Kidney epithelial cell (primary cell): ENCODE results near the gene RRP8. TPM values are rescaled to one million over a fixed set of nuclear protein-coding genes. Genes with fewer than 3 reads are reported as not detected.

Source experiments
- DNase-seq: peaks from one replicate; pipeline ENCODE4 v3.0.0-alpha.2; 2010; ENCODE audit warnings: low read depth
- H3K27me3 ChIP-seq: 2 replicates; pipeline ENCODE4 v1.6.0; 2011; ENCODE audit warnings: low read length; ENCODE audit not compliant: control insufficient read depth, insufficient read depth
- H3K36me3 ChIP-seq: 2 replicates; pipeline ENCODE4 v1.5.1; 2011; ENCODE audit warnings: low read length; ENCODE audit not compliant: control insufficient read depth, insufficient read depth
- H3K4me3 ChIP-seq: 2 replicates; pipeline ENCODE4 v1.5.1; 2011; ENCODE audit warnings: low read depth, mild to moderate bottlenecking, control low read depth, low read length
- CTCF ChIP-seq: IDR thresholded peaks from 2 replicates; pipeline ENCODE4 v1.5.1; 2011; ENCODE audit warnings: mild to moderate bottlenecking, moderate library complexity, low read length, control low read depth, inconsistent platforms; ENCODE audit not compliant: insufficient read depth, poor library complexity, severe bottlenecking
- total RNA-seq: library from RNA; depleted of rRNA; stranded (reverse); fragments of >200 nt; gene quantifications from 2 replicates; pipeline ENCODE4 v1.2.3, GENCODE V29; 2015

The RRP8 gene
- total RNA-seq, 1 donor from 2014 or later, result 26.4 TPM

GRCh38 chr11:6626971-6627761, 23.8 kb upstream of the RRP8 start:
- H3K36me3 ChIP-seq, result no peaks in the 10 kb centered on the region
- H3K4me3 ChIP-seq, result no peak overlapping the region
- H3K27me3 ChIP-seq, result peaks cover 27% of the 10 kb centered on the region
- TF ChIP-seq CTCF, result no peak
- DNase-seq, result no peak

- TF ChIP-seq CTCF, result no peak
- no peak for DNase-seq
- H3K27me3 ChIP-seq, result peaks cover 24% of the 10 kb centered on the region
- no peak overlapping the region for H3K4me3 ChIP-seq
- H3K36me3 ChIP-seq, result no peaks in the 10 kb centered on the region
Measured at GRCh38 chr11:6625832-6626420, 22.5 kb upstream of the RRP8 start.

GRCh38 chr11:6625156-6625831, 21.9 kb upstream of the RRP8 start:
- no peak for DNase-seq
- H3K36me3 ChIP-seq, result no peaks in the 10 kb centered on the region
- H3K4me3 ChIP-seq, result no peak overlapping the region
- peaks cover 18% of the 10 kb centered on the region for H3K27me3 ChIP-seq
- TF ChIP-seq CTCF, result no peak

GRCh38 chr11:6623391-6624363, 20.3 kb upstream of the RRP8 start:
- no peak for TF ChIP-seq CTCF
- Histone ChIP-seq H3K36me3 (no peaks in the 10 kb centered on the region), H3K4me3 (no peak overlapping the region), H3K27me3 (peaks cover 5% of the 10 kb centered on the region)
- no peak for DNase-seq

- no peak for DNase-seq
- Histone ChIP-seq H3K4me3 (no peak overlapping the region), H3K27me3 (peaks cover 2% of the 10 kb centered on the region), H3K36me3 (no peaks in the 10 kb centered on the region)
- no peak for TF ChIP-seq CTCF
Measured at GRCh38 chr11:6622261-6623171, 19.1 kb upstream of the RRP8 start.
